Breast epithelium (tissue), 3 donors: ENCODE measurements around the gene AHI1.

Source experiments
- POLR2AphosphoS5 ChIP-seq, 3 donors: sonication (generic); formaldehyde crosslinking; IDR thresholded peaks; one replicate each; pipeline ENCODE4 v1.6.1; 2017; ENCODE audit warnings: antibody characterized with exemption in 3 of 3
- TF ChIP-seq, protein P1 (sequence below), 3 donors: fragments of 450-650 bp; IDR thresholded peaks; one replicate each; pipeline ENCODE4 v1.5.1; 2016 to 2017; ENCODE audit warnings: antibody characterized with exemption in 3 of 3, mild to moderate bottlenecking in 3 of 3, moderate library complexity in 3 of 3

DNA sequence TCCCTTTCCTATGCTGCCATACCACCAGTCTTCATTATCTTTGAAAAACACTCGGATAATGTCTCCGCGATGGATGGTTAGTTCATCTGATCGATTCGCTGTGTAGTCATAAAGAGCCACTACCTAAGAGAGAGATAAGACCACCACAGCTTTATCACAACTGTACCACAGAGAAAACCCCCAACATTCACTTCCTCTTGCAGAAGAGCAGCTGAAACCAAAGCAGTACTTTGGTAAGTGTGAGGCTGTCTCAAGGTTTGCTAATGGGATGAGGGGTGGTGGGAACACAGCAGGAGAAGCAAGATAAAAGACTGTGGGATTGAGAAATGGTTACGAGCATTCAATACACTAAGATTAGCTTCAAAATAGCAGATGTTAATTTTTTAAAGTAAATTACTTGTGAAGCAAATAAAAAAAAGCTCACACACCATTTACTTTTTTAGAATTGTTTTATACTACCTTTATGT is 174.3 kb downstream of the AHI1 start:
- TF ChIP-seq, protein P1, sequence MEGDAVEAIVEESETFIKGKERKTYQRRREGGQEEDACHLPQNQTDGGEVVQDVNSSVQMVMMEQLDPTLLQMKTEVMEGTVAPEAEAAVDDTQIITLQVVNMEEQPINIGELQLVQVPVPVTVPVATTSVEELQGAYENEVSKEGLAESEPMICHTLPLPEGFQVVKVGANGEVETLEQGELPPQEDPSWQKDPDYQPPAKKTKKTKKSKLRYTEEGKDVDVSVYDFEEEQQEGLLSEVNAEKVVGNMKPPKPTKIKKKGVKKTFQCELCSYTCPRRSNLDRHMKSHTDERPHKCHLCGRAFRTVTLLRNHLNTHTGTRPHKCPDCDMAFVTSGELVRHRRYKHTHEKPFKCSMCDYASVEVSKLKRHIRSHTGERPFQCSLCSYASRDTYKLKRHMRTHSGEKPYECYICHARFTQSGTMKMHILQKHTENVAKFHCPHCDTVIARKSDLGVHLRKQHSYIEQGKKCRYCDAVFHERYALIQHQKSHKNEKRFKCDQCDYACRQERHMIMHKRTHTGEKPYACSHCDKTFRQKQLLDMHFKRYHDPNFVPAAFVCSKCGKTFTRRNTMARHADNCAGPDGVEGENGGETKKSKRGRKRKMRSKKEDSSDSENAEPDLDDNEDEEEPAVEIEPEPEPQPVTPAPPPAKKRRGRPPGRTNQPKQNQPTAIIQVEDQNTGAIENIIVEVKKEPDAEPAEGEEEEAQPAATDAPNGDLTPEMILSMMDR (IDR thresholded peaks at IDR 0.05) = no peak
- TF ChIP-seq POLR2AphosphoS5 (IDR thresholded peaks at IDR 0.05) = no peak
